Measurements from ENCODE around the gene AASDH.

DNA sequence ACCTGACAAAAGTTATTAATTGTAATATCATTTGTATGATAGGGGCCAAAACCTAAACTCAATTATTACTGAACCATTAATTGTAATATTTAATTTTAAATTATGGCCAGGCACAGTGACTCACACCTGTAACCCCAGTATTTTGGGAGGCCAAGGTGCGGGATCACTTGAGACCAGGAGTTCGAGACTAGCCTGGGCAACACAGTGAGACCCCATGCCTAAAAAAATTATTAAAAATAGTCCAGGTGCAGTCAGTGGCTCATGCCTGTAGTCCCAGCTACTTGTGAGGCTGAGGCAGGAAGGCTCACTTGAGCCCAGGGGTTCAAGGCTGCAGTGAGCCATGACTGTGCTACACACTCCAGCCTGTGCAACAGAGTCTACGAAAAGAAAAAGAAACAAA lies 30.1 kb upstream of the AASDH start:
- TF ChIP-seq, protein P1, sequence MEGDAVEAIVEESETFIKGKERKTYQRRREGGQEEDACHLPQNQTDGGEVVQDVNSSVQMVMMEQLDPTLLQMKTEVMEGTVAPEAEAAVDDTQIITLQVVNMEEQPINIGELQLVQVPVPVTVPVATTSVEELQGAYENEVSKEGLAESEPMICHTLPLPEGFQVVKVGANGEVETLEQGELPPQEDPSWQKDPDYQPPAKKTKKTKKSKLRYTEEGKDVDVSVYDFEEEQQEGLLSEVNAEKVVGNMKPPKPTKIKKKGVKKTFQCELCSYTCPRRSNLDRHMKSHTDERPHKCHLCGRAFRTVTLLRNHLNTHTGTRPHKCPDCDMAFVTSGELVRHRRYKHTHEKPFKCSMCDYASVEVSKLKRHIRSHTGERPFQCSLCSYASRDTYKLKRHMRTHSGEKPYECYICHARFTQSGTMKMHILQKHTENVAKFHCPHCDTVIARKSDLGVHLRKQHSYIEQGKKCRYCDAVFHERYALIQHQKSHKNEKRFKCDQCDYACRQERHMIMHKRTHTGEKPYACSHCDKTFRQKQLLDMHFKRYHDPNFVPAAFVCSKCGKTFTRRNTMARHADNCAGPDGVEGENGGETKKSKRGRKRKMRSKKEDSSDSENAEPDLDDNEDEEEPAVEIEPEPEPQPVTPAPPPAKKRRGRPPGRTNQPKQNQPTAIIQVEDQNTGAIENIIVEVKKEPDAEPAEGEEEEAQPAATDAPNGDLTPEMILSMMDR (IDR thresholded peaks at IDR 0.05): no peak
- no peak for TF ChIP-seq POLR2AphosphoS5 (IDR thresholded peaks at IDR 0.05; ENCODE audit: low read depth, low read length)

All from Panc1 (cell line).